NCI-H446 treated with DMSO at 0.1 percent for 48 hours (cell line): ENCODE results near the gene RPL26.

Experiments used
- DNase-seq: peaks from one replicate; lab custom pipeline; 2025; lab: John Stamatoyannopoulos, UW

Gene RPL26

GRCh38 chr17:8383143-8383822, at the start of gene RPL26:
Gene RPL26 (minus strand): TSS chr17:8383193. CDS start chr17:8382310, 883 bp downstream.
- peak; percentile 95 for DNase-seq

- peak; percentile 35 for DNase-seq
Observed at GRCh38 chr17:8430966-8431365, 48.0 kb upstream of the RPL26 start.

- DNase-seq = no peak
Observed at GRCh38 chr17:8426802-8427201, 43.8 kb upstream of the RPL26 start.

DNA sequence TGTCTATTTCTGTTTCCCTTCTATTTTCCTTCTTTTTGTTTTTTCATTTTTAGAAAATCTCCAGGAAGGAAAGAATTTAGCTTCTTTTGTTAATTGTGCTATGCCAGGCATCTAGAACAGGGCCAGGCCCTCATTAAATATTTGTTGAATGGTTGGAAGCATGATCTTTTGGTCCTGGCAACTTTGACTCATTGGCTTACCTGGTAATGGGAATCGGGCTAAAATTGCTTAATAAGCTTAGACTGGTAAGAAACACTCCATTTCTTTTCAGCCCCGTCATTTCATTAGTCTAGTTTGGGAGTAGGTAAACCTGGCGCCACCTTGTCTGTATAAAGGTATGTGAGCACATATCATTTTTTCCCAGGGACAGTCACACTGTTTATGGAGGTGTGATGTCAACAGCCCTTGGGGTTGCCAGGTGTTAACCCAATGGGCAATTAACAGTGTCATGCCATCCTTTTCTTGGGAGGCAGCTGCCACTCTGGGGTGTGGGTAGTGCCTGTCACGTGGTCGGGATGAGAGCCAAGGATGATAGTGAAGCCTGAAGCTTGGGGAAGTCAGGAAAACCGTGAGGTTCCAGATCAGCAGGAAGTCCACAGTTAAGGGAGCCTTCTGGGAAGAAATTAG, 43.2 kb upstream of the RPL26 start:
- DNase-seq = no peak

GRCh38 chr17:8421571-8421970, 38.6 kb upstream of the RPL26 start:
- peak; percentile 11 for DNase-seq

DNA sequence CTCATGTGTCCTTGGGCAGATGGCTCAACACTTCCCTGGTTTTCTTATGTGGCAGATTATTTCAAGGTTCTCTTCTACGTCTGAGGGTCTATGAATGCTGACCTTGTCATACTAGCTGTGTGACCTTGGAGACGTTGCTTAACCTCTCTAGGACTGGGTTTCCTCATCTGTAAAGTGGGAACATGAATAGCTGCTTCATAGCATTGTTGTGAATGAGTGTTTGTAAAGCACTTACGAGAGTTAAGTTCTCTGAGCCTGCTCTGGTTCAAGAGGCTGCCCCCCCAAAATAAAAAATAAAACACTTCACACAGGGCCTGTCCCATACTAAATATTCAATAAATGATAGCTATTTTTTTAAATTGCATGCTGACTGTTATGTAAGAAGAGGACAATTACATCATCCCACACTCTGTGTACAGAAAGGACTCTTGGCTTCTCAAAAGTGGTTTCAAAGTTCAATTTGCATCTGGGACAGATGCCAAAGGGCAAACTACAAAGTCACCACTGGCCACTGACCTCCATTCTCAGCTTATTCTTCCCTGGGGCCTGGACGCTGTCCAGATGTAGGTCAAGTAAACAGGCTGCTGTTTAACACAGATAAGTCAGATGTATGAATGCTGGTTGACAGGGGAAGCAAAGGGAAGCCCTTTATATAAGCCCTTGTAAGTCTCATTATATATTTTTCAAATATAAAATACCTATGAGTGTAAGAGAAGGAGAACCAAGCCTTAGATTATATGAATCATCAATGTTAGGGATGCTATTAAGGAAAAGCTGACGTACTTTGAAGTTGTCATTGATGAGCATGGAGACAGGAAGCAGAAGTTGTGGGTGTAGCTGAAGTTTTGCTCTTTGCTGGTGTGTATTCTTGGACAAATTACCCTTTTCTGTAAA, 37.3 kb upstream of the RPL26 start:
- DNase-seq = no peak

DNA sequence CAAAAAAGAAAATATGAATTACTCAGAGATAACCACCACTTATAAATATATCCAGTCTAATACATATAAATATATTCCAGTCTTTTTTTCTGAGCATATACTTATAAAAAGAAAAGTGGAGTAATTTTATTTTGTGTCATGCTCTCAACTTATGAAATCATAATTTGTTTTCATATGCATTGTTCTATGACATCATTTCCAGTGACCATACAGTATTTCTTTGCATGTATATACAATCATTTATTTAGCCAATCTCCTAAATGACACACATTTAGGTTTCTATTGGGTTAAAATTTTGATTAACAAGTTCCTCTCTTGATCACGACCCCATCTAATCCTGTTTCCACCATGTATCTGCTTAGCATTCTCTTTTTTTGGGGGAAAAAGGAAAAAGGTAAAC, 36.3 kb upstream of the RPL26 start:
- DNase-seq = no peak

GRCh38 chr17:8418471-8418870, 35.5 kb upstream of the RPL26 start:
- no peak for DNase-seq

DNA sequence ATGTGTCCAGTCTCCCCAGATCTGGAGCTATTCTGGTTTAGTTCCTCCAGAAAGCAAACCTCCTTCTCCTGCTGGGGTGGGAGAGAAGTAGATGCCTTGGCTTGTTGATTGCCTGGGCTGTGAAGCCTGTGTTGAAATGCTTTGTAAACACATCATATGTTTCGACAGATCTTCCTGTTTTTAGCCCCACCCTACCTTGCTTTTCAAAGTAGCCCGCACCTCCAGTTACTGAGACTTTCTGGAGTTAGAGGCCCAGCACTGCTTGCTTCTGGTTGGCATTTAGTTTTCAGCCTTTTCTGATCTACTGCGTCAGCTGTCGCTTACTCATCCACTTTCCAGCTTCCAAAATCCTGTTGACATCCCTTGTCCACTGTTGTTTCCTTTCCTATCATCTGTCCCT, 34.8 kb upstream of the RPL26 start:
- DNase-seq = no peak

- DNase-seq = no peak
Observed at GRCh38 chr17:8413938-8414337, 30.9 kb upstream of the RPL26 start.

DNA sequence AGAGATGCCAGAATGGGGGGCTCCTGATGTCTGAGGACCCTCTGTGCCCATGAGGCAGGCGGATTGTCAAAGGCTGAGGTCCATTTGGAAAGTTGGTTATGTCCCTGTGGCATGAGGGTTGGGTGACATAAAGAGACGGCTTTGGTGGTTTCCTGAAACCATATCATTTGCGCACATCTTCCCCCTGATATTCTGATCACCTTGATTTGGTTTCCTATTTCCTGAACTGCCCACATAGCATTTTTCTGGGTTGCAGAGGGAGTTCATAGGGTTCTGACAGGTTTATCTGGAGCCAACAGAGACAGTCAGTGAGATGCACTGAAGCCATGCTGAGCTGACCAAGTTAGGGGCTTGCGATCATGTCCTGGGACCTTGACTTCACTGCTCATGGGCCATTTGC, 30.3 kb upstream of the RPL26 start:
- no peak for DNase-seq

DNA sequence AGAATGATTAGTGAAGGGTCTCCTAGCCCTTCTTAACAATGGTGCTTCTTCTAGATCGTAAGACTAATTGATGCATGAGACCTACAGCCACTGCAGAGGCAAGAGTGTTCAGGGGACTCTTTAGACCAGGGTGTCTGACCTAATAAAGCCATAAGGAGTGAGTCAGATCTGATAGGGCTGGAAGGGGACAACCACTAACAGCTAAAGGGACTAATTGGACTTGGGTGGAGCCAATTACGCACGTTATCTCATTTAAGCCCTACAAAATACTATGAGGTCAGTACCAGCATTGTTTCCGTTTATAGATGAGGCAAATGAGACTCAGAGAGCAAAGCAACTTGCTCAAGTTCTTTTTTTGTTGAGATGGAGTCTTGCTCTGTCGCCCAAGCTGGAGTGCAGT, 29.1 kb upstream of the RPL26 start:
- no peak for DNase-seq

- DNase-seq = no peak
Observed at GRCh38 chr17:8410883-8411238, 27.9 kb upstream of the RPL26 start.

DNA sequence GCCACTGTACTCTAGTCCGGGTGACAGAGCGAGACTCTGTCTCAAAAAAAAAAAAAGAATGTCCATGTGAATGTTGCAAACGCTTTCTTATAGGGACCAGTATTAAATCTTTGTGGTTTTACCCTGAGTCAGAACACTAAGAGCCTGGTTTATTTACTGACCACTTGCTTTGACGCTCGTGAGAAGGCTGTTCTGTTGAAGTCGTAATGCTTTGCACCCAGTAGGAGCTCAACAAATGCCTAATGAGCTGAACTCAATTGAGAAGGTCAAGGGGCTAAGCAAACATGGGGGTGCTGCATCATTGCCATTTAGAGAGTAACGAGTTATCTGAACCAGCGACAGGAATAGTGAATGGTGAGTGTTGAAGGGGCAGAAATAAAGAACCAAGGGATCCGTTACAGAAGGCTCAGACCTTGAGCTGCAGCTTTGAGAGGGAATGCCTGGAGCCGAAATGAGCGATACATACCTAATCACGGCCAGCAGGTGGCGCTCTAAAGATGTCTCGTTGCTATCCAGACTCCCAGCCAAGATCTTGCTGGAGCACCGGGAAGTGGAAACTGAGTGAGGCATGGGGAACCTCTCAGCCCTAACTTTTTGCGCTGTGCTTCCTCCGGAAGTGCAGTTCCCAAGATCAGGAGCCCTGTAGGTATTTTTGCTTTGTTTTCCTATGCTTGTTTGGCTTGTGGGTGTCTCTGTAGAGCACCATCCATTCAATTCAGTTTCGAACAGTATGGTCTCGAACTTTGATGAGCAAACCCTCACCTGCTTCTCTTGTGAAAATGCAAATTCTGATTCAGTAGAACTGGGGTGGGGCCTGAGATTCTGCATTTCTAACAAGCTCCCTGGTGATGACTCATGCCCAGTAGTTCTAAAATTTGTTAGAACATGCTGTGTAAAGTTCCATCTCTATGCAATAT, 27.2 kb upstream of the RPL26 start:
- DNase-seq = peak; percentile 67

- DNase-seq = no peak
Observed at GRCh38 chr17:8408371-8408770, 25.4 kb upstream of the RPL26 start.

DNA sequence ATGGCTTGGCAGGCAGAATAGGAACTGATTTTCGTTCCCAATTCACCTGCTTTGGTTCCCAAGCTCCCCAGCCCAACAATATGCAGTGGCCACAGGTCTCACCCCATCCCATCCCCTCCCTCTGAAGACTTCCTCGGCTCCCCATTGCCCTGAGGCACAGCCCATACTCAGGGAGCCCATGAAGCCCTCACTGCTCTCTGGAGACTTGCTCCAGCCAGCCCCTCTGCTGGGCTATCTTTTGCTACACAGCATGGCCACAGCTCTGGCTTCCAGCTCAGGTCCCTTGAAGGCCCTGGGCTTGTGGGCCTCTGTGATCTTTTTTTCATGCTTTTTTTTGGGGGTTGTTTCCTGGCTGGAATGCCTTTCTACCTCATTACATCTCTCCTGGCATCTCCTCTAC, 23.2 kb upstream of the RPL26 start:
- no peak for DNase-seq

GRCh38 chr17:8405499-8406016, 22.6 kb upstream of the RPL26 start:
- DNase-seq = no peak

GRCh38 chr17:8402921-8403536, 20.0 kb upstream of the RPL26 start:
- DNase-seq = no peak

DNA sequence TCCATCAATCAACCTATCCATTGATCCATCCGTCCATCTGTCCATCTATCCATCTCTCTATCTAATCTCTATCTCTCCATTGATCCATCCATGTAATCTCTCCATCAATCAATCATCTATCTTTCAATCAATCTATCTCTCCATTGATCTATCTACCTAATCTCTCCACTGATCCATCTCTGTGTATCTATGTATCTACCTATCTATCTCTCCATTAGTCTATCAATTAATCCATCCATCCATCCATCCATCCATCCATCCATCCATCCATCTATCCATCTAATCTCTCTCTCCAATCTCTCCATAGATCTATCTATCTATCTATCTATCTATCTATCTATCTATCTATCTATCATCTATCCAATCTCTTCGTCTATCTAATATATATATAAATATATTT, 18.1 kb upstream of the RPL26 start:
- DNase-seq = no peak

- no peak for DNase-seq
Observed at GRCh38 chr17:8398980-8399379, 16.0 kb upstream of the RPL26 start.

DNA sequence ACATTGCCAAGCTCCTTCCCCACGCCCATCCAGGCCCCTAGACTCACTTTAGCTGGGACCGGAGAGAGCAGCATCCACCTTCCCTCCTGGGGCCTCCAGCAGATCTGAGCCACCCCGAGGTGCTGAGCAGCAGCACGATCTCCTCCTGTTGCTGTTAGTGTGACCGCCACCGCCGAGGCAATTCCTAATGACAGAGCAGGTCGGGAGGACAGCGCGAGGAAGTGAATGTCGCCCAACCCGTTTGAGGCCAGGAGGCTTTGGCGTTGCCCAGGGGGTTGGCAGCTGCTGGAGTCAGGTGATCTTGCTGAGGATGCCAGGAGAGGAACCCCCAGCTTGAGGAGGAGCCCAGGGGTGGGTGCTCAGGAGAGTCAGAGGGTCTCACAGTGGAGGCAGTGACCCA, 14.6 kb upstream of the RPL26 start, which contains the start of gene RNF222:
TSS of gene RNF222 (minus strand) at position 192 of the 400 bp plus-strand sequence. CDS start 4,366 bp downstream, outside the sequence.
- no peak for DNase-seq
